ENCODE measurements around the gene TBL1X.

TBL1X gene

DNA sequence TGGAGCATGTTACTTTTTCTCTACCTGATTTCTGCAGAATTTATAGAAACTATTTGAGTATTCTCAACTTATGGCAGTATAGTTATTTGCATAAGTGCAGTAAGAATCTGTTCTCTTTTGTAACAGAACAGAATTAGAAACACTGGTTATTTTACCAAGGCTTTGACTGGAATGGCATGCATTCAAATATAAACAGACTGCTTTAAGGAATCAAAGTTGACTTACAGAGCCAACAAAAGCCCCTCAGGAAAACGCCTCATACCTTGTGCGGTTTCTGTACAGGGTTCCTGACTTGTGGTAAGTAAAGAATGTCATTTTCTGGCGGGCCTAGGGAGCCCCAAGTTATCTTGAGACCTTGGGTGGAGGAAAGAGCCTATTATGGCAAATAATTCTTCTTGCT is 203.7 kb downstream of the TBL1X start:
- DNase-seq (ENCODE audit: low spot score) = no peak

DNA sequence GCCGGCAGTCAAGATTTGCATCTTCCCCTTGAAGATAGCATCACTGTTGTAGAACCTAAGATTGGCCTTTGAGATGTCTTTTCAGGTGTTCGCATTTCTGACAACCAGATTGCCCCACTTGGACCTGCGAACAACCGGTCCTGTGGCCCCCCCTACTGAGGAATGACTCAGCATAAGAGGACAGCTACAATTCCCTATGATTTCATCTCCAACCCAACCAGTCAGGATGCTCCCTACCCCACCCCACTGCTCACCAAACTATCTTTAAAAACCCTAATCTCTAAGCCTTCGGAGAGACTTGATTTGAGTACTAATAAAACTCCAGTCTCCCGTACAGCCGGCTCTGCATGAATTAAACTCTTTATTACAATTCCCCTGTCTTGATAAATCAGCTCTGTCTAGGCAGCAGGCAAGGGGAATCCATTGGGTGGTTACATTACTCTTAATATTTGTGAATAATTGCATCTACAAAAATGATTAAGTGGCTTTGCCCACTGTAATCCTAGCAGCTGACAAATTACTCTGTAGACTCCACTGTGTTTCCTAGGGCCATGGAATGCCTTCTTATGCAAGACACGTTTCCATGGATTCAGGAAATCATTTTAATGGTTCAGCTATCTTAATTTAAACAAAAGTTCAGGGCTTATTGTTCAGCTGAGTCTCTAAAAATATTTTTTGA is 205.4 kb downstream of the TBL1X start:
- no peak for DNase-seq (ENCODE audit: low spot score)

DNA sequence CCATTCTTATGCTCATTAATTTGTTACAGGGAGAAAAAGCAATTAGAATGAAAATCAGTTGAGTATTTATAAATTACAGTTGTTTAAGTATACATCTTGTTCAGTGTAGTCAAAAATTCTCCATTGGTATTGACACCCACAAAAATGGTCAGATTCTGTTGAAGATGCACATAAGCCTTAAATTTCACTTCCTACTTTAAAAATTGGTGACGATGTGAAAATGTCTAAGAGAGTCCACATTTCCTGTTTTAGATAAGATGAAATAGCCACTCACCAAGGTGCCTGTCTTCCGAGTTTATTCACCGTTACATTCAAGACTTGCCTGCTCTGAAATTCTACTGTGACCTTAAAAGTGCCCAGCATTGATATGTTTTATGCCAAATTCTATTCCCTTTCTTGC is 207.1 kb downstream of the TBL1X start:
- no peak for DNase-seq (ENCODE audit: low spot score)

DNA sequence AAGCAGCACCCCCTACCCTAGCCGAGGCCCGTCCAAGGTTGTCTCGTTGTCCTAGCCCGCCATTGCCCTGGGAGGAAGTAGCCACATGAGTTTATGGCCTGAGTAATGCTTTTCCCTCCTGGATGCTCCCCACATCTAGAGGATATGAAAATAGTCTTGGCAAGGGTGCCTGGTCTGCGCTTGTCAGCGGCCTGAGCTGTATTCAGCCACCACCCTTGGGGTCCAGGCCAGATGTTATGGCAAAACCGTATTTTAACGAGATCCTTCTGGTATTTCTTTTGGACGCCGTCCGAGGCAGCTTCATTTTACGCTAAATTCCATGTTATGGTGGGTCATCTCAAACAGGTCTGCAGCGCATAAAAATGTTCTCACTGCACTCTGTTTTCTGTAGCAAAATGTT is 211.4 kb downstream of the TBL1X start:
- no peak for DNase-seq (ENCODE audit: low spot score)

DNA sequence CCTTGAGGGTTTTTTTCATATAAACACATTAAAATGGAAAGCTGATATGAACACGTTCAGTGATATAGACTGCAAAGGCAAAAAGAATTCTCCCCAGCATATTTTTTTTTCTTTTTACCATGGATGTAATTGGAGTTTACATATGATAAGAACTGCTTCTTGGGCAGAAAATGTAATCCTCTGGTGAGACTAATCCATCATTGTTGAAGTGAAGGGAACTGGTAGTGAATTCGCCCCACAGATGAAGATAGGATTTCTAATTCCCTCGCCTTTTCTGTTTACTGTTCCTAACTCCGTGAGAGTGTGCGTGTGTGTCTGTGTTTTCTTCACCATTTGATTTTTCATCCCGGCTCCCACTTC is 211.9 kb downstream of the TBL1X start:
- DNase-seq (ENCODE audit: low spot score) = no peak

DNA sequence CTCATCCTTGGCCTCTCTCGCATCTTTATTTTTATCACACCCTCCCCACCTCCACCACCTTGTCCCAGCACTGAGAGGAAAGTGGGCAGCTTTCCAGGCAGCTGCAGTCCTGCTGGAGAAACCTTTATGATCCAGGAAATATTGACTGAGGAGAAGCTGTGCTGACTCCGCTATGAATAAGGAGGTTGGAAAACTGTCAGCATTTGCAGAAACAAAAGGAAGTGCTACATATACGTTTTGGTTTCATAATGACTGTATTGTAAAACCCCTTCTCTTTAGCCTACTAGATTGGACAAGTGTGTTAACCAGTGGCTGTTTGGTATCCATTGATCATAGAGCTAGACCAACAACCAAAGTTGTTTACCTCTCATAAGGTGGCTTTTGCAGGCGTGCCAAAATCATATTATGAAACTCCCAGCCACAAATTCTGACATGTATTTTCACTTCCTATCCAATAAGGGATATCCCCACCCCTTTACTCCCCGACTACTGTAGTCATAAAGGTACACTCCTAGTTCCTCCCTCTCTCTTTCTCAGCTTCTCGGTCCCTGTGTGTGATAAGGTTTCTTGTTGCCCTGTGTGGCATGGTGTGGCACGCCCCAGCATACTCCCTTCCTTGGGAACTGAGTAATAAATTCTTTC is 212.4 kb downstream of the TBL1X start:
- DNase-seq (ENCODE audit: low spot score) = no peak

DNA sequence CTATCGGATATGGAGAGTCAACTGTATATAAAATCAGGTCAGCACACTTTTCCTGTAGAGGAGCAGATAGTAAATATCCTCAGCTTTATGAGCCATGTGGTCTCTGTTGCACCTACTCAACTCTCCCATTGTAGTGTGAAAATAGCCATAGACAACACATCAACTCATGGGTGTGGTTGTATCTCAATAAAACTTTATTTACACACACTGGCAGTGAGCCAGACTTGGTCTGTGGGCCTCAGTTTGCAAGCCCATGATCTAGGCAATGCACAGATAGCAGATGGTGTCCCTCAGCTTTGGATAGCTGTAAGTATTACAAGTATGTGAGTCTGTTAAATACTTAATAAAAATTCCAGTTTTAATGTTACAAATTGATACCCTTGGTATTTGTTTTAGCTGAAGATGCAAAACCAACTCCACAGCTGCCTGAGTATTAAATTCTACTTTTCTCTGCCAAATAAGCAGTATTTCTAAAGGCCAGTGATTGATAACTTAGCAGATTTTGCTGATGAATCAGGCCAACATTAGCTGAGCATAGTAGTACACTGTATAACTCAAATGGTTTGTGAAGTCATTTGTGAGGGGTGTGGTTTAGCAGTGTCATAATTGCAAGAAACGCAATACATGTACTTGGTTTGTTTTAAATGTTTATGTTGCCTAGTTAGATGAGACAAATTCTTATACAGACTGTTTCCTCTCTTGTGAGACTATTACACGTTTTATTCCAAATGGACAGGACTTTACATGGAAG is 213.5 kb downstream of the TBL1X start:
- no peak for DNase-seq (ENCODE audit: low spot score)

DNA sequence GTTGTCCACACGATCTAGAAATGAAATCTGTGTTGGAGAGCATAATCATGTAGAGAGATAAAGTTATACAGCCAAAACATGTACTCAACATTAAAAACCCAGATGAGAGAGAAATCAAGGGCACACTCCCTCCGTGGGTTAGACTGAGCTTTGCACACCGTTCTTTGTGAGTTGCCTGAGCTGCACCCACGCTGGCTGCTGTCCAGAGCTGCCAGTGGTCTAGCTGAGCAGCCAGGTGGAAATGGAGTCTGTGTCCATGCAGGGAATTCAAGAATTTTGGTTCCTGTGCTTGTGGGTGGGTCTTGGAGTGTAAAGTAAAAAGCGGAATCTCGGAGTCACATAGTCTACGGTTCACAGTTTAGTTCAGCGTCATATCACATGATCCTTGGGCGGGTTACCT is 216.2 kb downstream of the TBL1X start:
- DNase-seq (ENCODE audit: low spot score) = no peak

DNA sequence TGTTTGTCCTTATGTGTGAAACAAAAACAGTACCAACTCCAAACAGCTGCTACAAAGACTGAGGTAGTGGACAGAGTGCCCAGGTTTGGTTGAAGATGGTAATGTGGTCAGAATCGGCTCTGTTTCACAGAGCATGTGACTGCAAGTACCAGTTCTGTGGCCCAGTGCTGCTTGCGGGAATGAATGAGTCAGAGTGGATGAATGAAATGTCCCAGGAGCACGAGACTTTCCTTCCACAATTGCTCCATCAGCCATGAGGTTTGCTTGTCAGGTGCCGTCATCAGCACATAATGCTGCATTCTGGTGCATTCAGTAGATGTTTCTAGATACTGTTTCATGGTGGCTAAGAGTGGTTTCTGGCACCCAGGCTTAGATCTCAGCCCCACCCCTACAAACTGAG is 216.6 kb downstream of the TBL1X start:
- no peak for DNase-seq (ENCODE audit: low spot score)

DNA sequence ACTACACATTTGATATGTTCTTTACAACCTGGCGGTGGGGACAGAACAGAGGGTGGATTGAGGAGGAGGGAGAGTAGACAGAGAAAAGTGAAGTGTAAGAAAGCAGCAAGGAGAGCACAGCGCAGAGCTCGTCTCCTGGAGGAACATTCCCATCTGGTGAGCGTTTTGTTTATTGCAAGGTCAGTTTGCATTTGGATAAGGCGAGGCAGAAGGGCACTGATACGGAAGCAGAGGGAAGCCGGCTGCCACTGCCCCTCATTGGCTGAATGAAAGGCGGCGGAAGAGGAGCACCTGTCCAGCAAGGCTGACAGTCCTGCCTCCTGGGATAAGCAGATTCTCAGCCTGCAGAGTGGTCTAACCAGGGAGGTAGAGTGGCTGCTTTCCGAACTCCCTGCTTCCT is 217.6 kb downstream of the TBL1X start:
- no peak for DNase-seq (ENCODE audit: low spot score)

DNA sequence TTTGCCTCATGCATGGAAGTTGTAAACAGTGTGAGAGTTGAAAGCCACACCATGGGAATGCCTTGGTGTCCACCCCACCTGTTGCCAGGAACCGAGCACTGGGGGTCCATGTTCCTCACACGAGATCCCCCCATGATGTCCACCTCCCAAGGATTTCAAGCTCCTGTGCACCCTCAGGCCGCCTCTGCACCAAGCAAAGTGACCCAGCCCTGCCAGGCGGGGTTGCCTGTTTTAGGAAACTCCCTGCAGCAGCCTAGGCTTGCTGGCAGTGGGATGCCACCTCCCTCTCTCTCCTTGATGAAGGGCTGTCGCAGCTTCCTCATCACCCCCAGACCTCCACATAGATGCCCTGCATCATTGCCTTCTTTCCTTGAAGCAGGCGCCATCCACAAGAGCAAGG is 218.0 kb downstream of the TBL1X start:
- no peak for DNase-seq (ENCODE audit: low spot score)

DNA sequence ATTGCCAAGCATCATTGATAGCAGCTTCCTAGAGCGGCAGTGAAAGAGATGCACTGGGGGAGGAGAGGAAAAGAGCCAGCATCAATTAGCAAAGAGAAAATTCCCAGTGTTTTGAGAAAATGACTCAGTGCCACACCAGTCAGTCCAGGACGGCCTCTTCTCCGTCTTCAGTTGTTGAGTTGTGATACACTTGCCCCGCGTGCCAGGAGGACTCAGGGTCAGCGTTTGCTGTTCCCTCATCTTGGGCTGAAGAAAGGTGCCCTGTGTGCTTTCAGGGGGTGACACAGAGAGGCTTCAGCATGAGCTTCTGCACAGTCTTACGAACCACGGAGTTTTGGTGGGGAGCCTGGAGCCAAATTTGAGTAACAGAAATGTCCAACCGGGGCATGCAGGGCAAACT is 218.5 kb downstream of the TBL1X start:
- no peak for DNase-seq (ENCODE audit: low spot score)

DNA sequence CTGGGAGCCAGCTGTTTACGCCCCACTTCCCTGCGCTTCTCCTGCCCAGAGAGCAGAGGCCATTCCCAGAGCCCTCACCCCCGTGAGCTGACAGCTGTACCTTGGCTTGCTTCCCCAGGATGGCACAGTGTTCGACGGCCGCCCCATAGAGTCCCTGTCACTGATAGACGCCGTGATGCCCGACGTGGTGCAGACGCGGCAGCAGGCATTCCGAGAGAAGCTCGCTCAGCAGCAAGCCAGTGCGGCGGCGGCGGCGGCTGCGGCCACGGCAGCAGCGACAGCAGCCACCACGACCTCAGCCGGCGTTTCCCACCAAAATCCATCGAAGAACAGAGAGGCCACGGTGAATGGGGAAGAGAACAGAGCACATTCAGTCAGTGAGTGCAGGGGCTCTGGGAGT is 223.0 kb downstream of the TBL1X start:
- no peak for DNase-seq (ENCODE audit: low spot score)

DNA sequence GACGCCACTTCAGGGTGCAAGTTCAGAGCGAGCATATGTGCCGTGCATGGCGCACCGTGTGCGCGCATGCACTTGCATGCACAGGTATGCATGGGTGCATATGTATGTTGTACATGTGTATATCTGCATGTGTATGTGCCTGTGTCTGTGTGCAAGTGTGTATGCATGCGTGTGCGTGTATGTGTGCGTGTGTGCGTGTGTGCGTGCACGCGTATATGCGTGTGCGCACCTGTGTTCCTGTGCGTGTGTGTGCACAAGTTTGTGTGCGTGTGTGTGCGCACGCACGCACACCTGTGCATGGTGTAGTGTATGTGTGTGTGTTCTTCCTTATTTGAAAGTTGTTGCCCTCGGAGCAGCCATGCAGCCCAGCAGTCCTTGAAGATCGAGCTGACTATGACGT is 224.0 kb downstream of the TBL1X start:
- no peak for DNase-seq (ENCODE audit: low spot score)

DNA sequence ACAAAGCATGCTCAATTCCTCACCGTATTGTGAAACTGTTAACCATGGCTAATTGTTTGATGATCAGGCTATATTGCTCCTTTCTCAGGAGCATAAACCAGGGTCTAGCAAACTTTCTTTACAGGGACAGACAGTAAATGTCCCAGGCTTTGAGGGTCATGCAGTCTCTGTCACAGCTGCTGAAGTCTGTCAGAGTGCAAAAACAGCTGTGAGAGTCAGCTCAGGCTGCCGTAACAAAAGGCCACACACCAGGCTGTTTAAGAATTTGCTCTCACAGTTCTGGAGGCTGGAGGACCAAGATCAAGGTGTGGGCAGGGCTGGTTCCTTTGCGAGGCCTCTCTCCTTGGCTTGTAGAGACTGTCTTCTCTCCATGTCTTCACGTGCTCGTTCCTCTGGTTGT is 225.2 kb downstream of the TBL1X start:
- DNase-seq (ENCODE audit: low spot score) = no peak

DNA sequence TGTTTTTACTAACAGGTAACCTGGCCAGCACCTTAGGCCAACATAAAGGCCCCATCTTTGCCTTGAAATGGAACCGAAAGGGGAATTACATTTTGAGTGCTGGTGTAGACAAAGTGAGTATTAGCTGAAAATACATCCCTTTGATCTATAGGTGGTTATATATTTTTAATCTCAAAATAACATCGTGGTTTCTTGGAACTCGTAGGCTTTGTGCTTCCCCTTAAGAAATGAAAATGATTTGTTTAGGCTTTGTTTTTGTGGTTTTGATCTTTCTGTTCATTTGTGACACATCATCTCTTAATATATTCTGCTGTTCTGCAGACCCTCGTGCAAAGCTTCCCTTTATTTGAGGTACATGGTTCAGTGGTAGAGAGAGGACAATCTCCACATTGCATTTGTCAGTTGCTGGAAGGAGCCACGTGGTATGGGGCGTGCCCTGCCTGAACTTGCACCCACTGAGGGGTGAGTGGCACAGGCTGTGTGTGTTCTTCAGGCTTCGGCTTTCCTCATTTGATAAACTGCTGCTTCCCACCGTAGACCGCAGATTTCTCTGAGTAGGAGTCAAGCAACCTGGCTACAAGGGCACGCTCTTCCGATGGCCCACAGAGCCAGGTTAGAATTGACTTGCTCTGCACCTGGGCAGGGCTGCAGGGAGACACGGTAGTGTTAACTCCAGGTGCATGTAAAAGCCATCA is 228.6 kb downstream of the TBL1X start:
- DNase-seq (ENCODE audit: low spot score) = no peak

DNA sequence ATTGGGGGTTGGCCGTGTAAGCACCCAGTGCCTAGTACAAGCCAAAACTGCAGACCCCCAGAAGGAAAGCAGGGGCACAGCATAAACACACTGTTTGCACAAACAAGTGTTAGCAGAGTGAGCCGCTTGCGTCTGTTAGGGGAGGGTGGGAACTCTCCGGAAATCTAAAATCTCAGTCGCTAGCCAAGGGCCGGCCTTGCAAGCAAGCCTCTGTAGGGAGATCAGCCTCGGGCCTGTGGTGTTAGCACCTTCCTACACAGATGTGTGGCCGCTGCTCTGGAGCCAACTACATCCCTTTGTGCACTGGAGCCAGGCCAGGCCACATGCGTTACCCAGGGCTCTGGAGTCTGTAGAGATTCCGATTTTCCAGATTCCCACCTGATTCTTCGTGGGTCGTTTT is 233.7 kb downstream of the TBL1X start:
- DNase-seq (ENCODE audit: low spot score) = no peak

DNA sequence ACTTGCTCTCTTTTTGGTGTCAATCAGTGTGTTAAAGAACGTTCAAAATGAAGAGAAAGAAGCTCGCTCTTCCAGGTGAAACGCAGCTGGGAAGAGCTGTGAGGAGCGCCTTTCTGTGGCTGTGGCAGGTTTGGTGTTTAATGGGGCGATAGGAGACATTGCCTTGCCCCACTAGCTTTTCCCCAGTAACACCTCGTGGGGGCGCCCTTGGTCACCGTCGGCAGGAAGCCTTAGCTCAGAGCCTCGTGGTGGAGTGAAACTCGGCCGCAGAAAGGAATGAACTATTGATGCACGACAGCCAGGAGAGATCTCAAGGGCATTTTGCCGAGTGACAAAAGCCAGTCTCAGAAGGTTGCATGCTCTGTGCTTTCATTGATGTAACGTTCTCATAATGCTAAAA is 235.7 kb downstream of the TBL1X start:
- DNase-seq (ENCODE audit: low spot score) = no peak

DNA sequence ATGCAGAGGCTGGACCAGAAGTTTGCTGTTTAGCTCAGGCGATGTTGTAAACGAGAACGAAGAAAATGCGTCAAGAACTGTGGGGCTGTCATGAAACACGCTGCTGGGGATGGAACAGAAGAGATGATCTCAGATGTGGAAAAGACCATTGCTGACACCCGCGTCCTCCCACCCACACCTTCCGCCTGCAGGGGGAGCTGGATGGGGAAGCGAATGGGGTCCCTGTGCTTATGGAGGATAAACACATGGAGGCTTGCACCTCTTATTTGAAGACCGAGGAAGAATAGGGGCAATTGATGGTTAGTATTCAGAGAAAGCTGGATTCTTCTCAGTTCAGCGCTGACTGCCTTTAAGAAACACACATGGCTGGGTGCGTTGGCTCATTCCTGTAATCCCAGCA is 236.9 kb downstream of the TBL1X start:
- DNase-seq (ENCODE audit: low spot score) = no peak

DNA sequence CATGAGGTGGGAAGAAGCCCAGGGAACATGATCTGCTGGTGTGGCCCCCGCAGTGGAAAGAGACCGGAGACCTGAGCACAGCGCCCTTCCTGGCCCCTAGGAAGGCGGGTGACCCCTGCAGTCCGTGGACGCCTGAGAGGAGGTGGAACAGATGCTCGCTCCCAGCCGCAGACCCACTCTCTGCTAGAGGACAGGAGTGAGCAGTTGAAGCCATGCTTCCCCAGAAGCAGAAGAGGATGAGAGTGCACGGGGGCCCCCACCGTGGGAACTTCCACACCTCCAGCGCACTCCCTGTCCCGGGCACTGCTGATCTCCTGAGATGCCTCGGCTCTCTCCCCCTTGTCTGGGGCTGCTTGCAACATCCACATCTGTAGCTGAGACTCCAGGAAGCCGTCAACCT is 238.5 kb downstream of the TBL1X start:
- no peak for DNase-seq (ENCODE audit: low spot score)

DNA sequence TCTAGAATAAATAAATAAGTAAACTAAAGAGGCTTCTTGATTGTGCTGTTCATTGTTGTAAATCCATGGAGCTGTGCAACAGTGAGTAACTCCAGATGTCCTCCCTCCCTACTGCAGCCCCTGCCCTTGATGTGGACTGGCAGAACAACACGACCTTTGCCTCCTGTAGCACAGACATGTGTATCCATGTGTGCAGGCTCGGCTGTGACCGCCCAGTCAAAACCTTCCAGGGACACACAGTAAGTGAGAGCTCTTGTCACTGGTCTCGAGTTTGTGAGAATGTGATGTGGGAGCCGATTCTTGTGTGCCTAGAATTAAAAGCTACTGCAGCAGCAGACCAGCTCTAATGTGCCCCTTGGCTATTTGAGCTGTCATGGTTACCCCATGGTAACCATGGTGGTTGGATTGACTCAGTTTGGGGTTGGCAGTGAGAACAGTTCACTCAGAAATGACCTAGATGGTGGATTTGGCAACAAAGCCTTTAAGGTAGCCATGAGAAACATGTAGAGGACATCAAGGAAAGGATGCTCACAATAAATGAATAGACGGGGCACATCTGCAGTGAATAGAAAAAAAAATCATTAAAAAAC is 240.1 kb downstream of the TBL1X start:
- DNase-seq (ENCODE audit: low spot score) = no peak

DNA sequence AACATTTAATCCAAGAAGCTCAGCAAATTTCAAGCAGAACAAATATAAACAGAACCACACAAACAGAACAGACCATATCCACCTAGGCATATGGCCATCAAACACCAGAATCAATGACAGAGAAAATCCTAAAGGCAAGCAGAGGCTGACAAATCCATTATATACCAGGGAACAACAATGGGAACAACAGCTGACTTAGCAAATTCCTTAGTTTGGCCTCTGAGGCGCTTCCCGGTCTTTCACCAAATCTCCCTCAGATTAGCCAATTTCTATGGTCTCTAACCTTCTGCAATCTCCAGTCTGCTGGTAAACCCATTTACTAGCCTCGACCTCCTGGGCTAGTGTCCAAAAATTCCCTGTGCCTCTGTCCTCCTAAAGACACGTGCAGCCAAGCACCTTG is 241.6 kb downstream of the TBL1X start:
- DNase-seq (ENCODE audit: low spot score) = no peak
